ENCODE measurements around the gene ODF2L. TPM values are rescaled to one million over a fixed set of nuclear protein-coding genes. Genes with fewer than 3 reads are reported as not detected.
A peak's percentile ranks its signal among the peaks of the same experiment; 100 is the strongest.

The ODF2L gene
- total RNA-seq, 2 experiments from 2014 or later, result 68.1 to 71.2 TPM

DNA sequence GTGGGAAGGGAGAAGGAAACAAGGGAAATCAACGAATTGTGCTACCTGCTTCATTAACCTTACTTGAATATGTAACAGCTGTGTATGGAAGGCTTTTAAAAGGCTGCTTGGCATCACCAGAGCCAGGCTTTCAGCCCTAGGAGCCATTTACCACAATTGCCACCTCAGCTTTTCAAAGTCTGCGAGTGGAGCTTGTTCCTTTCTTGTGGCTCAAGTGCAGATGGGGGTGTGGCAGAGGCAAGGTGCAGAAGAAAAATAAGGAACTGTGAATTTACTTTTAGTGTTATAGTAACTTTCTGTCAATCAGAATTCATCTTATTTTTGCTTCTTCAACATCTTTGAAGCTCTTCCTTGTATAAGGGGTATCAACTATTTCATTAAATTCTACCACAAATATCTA lies 45.5 kb upstream of the ODF2L start:
- H3K9me3 Mint-ChIP-seq, result no peaks in the 10 kb centered on the region
- H3K27ac Mint-ChIP-seq, result no peak overlapping the region
- ChIA-PET CTCF (no interaction called here), POLR2A (interaction anchor here (0.9 to 1.8 kb wide), 3 partner anchors 12 to 263 kb away, joined by 4 to 7 read pairs (median 5); partner anchors contain the start of genes ODF2L and SH3GLB1)
- peaks cover 7% of the 10 kb centered on the region for H3K27me3 Mint-ChIP-seq
- Histone ChIP-seq H3K4me3 (ENCODE audit: low read length) (no peak overlapping the region), H3K4me1 (ENCODE audit: insufficient read depth, low read length) (no peaks in the 10 kb centered on the region), H3K9me3 (ENCODE audit: control insufficient read depth in 1 of 2, insufficient read depth in 1 of 2, low read length in 2 of 2) (no peaks in the 10 kb centered on the region), H3K36me3 (ENCODE audit: insufficient read depth, low read length) (no peaks in the 10 kb centered on the region), H3K27me3 (ENCODE audit: control insufficient read depth in 1 of 2, insufficient read depth in 2 of 2, low read length in 2 of 2) (no peaks in the 10 kb centered on the region), H3K27ac (ENCODE audit: low read depth in 1 of 2, low read length in 2 of 2) (no peak overlapping the region)
- H3K4me1 Mint-ChIP-seq (ENCODE audit: low read depth), result peaks cover 10% of the 10 kb centered on the region
- ATAC-seq (ENCODE audit: poor library complexity), result peak; percentile 97
- H3K36me3 Mint-ChIP-seq (ENCODE audit: low read depth), result no peaks in the 10 kb centered on the region
- intact Hi-C loops (cut with DNase I, micrococcal nuclease), result no loop called here
- peak in 13 of 14 experiments; percentile 2 to 67 (median 19) for DNase-seq
- TF ChIP-seq, protein P1, sequence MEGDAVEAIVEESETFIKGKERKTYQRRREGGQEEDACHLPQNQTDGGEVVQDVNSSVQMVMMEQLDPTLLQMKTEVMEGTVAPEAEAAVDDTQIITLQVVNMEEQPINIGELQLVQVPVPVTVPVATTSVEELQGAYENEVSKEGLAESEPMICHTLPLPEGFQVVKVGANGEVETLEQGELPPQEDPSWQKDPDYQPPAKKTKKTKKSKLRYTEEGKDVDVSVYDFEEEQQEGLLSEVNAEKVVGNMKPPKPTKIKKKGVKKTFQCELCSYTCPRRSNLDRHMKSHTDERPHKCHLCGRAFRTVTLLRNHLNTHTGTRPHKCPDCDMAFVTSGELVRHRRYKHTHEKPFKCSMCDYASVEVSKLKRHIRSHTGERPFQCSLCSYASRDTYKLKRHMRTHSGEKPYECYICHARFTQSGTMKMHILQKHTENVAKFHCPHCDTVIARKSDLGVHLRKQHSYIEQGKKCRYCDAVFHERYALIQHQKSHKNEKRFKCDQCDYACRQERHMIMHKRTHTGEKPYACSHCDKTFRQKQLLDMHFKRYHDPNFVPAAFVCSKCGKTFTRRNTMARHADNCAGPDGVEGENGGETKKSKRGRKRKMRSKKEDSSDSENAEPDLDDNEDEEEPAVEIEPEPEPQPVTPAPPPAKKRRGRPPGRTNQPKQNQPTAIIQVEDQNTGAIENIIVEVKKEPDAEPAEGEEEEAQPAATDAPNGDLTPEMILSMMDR (IDR thresholded peaks at IDR 0.05), result no peak
- no peak overlapping the region for H3K4me3 Mint-ChIP-seq

DNA sequence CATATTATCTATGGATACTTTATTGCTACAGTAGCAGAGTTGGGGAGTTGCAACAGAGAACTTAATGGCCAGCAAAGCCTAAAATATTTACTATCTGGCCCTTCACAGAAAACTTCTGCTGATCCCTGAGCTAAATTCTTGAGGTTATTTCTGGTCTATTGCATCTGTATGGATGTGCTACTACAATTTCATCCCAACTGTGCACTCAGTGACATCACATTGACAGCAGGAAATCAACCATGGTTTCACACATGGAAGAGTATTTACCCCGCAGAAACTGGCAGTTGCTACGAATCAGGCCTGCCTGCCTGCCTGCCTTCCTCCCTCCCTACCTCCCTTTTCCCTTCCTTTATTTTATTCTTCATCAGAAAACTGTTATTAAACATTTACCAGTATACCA lies 39.9 kb upstream of the ODF2L start:
- H3K9me3 Mint-ChIP-seq, result no peaks in the 10 kb centered on the region
- no peaks in the 10 kb centered on the region for H3K9me3 ChIP-seq (ENCODE audit: control insufficient read depth in 1 of 2, insufficient read depth in 1 of 2, low read length in 2 of 2)
- no peaks in the 10 kb centered on the region for H3K4me1 Mint-ChIP-seq (ENCODE audit: low read depth)
- H3K27me3 Mint-ChIP-seq, result peaks cover 14% of the 10 kb centered on the region
- no peak overlapping the region for H3K27ac Mint-ChIP-seq
- H3K36me3 Mint-ChIP-seq (ENCODE audit: low read depth), result no peaks in the 10 kb centered on the region
- ChIA-PET POLR2A (no interaction called here), CTCF (interaction anchor here (0.9 to 1.0 kb wide), 2 partner anchors 17 to 63 kb away, joined by 3 read pairs; no protein-coding TSS in a partner anchor)
- DNase-seq, result no peak
- intact Hi-C loops (cut with DNase I, micrococcal nuclease), result no loop called here
- TF ChIP-seq, protein P1 (IDR thresholded peaks at IDR 0.05), result no peak
- H3K27ac ChIP-seq (ENCODE audit: low read depth in 1 of 2, low read length in 2 of 2), result no peak overlapping the region
- H3K4me3 Mint-ChIP-seq, result no peak overlapping the region
- no peak overlapping the region for H3K4me3 ChIP-seq (ENCODE audit: low read length)
- H3K4me1 ChIP-seq (ENCODE audit: insufficient read depth, low read length), result no peaks in the 10 kb centered on the region
- H3K36me3 ChIP-seq (ENCODE audit: insufficient read depth, low read length), result no peaks in the 10 kb centered on the region
- no peak for ATAC-seq (ENCODE audit: poor library complexity)
- peaks cover 5 to 7% of the 10 kb centered on the region in 2 experiments for H3K27me3 ChIP-seq (ENCODE audit: control insufficient read depth in 1 of 2, insufficient read depth in 2 of 2, low read length in 2 of 2)

GRCh38 chr1:86435327-86435726 lies 39.2 kb upstream of the ODF2L start:
- no peaks in the 10 kb centered on the region for H3K4me1 Mint-ChIP-seq (ENCODE audit: low read depth)
- ChIA-PET CTCF (interaction anchor here (0.9 to 1.0 kb wide), 2 partner anchors 18 to 64 kb away, joined by 3 read pairs; no protein-coding TSS in a partner anchor), POLR2A (no interaction called here)
- ATAC-seq (ENCODE audit: poor library complexity) (no peak), DNase-seq (no peak)
- Histone ChIP-seq H3K36me3 (ENCODE audit: insufficient read depth, low read length) (no peaks in the 10 kb centered on the region), H3K9me3 (ENCODE audit: control insufficient read depth in 1 of 2, insufficient read depth in 1 of 2, low read length in 2 of 2) (no peaks in the 10 kb centered on the region), H3K4me3 (ENCODE audit: low read length) (no peak overlapping the region), H3K27ac (ENCODE audit: low read depth in 1 of 2, low read length in 2 of 2) (no peak overlapping the region), H3K4me1 (ENCODE audit: insufficient read depth, low read length) (no peaks in the 10 kb centered on the region), H3K27me3 (ENCODE audit: control insufficient read depth in 1 of 2, insufficient read depth in 2 of 2, low read length in 2 of 2) (peaks cover 5 to 7% of the 10 kb centered on the region in 2 experiments)
- no peak overlapping the region for H3K4me3 Mint-ChIP-seq
- TF ChIP-seq, protein P1 (IDR thresholded peaks at IDR 0.05), result no peak
- intact Hi-C loops (cut with DNase I, micrococcal nuclease), result no loop called here
- H3K27me3 Mint-ChIP-seq, result peaks cover 14% of the 10 kb centered on the region
- H3K36me3 Mint-ChIP-seq (ENCODE audit: low read depth), result no peaks in the 10 kb centered on the region
- H3K27ac Mint-ChIP-seq, result no peak overlapping the region
- H3K9me3 Mint-ChIP-seq, result no peaks in the 10 kb centered on the region

Measured in CD4-positive, alpha-beta T cell (primary cell).